HG02678 (cell line): ENCODE measurements around the gene DGKD.

Experiments used
- ATAC-seq: cut with Tn5 transposase; IDR thresholded peaks from one replicate; pipeline ENCODE4 v1.9.1; 2021; ENCODE audit warnings: mild to moderate bottlenecking, moderate library complexity; ENCODE audit not compliant: unreplicated experiment

DGKD gene

DNA sequence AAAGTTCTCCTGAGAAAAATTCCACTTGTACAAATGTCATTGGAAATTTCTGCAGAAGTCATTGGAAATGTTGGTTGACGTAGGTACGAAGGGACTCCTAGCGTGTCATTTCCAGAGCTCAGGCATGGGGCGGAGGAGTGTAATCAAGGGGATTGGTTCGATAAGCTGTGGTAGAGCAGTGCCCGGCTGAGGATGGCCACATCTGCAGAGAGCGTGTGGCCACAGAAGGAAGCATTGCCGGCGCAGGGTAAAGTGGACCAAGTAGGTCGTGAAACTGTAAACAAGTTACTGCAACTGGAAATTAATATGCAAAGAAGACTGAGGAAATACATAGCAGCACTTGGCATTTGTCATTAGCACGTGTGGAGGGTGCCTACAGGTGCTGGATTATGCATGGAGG, 101.8 kb downstream of the DGKD start:
- ATAC-seq, result no peak

GRCh38 chr2:233456934-233457333, 102.6 kb downstream of the DGKD start:
- ATAC-seq, result no peak

DNA sequence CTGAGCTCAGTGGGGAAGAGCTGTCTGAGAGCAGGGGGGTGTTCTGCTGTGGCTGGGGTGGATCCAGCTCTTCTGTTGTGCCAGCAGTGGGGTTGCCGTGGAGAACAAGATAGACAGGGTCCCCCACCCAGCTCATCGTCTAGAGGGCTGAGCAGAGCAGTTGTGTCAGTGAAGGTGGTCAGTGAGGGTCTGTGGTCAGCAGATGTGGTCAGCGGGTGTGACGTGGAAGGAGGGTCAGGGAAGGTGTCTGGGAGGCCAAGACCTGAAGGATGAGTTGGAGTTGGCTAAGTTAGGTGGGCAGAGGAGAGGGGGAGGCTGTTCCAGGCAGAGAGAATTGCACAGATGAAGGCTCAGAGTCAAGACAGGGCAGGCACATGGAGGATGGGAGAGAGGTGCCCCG, 103.1 kb downstream of the DGKD start:
- no peak for ATAC-seq

GRCh38 chr2:233458031-233458610, 103.8 kb downstream of the DGKD start:
- no peak for ATAC-seq

- no peak for ATAC-seq
Measured at GRCh38 chr2:233458826-233459225, 104.5 kb downstream of the DGKD start.

- ATAC-seq, result no peak
Measured at GRCh38 chr2:233459426-233459825, 105.1 kb downstream of the DGKD start.

- ATAC-seq, result no peak
Measured at GRCh38 chr2:233460726-233461441, 106.6 kb downstream of the DGKD start.

DNA sequence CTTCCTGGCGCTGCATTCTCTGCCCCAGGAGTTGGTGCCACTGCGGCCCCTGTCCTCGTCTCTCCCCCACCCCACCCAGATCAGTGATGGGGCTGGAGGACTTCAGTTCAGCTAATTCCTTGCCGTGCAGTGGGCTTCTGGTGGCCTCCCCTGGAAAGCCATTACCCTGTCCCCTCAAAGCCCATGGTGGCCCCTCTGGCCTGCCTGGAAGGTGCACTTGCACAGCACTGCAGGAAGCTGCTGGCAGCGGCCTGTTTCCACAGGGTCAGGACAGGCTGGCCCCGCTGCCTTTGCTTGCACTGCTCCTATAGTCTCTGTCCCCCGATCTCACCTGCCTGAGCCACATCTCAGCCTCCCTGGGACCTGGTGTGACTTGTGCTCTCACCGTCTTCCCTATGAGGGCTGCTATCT, 107.2 kb downstream of the DGKD start:
- ATAC-seq, result no peak

GRCh38 chr2:233462202-233462785, 108.0 kb downstream of the DGKD start:
- ATAC-seq, result no peak

DNA sequence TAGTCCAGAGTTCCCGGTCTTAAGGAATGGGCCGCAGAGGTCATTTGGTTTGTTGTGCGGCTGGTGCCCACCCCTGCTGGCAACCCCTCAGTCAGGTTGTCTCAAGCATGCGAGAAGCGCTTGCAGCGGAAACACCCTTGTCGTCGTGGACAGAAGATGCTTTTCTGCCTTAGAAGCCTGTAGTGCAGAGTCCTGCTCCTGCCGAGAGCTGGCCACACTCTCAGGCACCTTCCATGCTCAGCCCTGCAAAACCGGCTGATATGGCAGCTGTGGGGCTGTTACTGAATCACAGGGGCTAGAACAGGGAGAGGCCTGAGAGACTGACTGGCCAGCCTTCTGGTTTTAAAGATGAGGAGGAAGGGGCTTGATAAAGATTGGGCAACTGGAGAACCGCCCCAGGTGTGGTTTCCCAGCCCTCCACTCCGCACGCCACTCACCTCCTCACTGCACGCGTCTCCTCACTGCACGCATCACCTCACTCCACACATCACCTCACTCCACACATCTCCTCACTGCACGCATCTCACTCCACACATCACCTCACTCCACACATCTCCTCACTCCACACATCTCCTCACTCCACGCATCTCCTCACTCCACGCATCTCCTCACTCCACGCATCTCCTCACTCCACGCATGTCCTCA, 108.7 kb downstream of the DGKD start:
- ATAC-seq, result no peak

DNA sequence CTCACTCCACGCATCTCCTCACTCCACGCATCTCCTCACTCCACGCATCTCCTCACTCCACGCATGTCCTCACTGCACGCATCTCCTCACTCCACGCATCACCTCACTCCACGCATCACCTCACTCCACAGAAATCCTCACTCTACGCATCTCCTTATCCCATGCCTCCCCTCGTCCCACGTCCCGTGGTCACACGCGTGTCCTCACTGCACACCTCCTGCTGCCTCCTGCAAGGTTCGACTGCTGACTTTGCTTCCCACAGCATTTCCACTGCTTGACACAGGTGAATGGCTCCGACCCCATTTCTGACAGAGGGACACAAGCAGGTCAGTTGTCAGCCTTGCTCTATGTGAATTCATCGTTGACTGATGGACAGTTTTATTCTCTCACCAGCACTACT, 109.3 kb downstream of the DGKD start:
- ATAC-seq, result no peak

DNA sequence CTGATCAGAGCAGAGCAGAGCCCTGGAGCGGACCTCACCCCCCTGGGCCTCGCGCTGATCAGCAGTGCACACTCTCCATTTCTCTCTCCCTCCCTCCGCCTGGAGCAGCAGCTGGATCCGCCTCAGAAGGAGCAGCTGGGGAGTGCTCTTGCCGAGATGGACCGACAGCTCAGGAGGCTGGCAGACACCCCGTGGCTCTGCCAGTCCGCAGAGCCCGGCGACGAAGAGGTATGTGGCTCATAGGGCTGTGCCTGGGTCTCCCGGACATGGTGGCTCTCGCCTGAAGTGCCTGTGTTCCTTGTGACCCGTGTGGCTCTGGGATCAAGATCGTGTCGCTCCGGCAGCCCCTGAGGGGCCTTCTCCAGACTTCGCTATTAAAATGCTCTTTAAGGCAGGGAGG, 109.8 kb downstream of the DGKD start:
- ATAC-seq, result no peak

- ATAC-seq, result no peak
Measured at GRCh38 chr2:233464531-233465240, 110.4 kb downstream of the DGKD start.

DNA sequence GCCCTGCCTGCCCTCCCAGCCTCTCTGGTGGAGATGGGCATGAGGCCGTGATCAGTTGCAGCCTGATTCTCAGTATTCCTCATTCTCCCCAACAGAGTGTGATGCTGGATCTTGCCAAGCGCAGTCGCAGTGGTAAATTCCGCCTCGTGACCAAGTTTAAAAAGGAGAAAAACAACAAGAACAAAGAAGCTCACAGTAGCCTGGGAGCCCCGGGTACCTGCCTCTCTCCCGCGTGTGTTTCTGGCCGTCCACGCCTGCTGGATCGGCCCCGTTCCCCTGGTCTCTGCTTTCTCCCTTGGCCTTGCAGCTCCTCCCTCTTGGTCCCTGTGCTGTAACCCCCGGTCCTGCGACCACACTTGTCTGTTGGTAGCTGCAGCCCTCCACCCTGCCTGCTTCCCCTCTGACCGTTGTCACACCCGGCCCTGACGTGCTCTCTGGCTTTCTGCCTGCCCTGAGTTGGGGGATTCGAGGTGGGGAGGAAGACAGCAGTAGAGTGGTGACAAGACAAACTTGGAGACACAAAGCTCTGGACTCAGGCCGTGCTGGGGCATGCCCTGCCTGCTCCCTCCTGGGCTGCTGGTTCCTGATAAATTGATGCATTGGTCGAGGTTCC, 112.8 kb downstream of the DGKD start:
- ATAC-seq, result no peak

DNA sequence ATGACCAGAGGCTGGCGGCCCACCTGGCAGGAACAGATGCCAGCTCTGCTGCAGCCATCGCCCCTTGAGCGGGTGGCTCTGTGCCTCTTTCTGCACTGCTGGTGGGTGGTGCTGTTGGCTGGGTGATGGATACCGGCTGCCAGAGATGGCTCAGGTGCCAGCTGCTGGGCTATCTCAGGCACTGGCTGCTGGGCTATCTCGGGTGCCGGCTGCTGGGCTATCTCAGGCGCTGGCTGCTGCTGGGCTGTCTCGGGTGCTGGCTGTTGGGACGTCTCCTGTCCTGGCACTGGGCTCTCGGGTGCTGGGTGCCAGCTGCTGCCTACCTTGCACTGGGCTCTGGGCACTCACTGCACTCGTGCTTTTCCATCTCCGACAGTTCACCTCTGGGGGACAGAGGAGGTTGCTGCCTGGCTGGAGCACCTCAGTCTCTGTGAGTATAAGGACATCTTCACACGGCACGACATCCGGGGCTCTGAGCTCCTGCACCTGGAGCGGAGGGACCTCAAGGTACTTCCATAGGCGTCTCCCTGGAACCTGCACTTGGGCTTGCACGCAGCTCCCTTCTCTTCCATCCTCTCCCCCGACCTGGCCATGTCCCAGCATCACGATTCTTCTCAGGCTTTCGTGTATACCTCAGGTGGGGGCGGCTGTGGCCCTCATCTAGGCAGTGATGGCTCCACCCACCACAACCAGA, 113.9 kb downstream of the DGKD start:
- no peak for ATAC-seq

GRCh38 chr2:233468741-233469110, 114.4 kb downstream of the DGKD start:
- ATAC-seq, result no peak

- ATAC-seq, result no peak
Measured at GRCh38 chr2:233469261-233470010, 115.1 kb downstream of the DGKD start.

GRCh38 chr2:233470011-233470687, 115.9 kb downstream of the DGKD start:
- ATAC-seq, result no peak

DNA sequence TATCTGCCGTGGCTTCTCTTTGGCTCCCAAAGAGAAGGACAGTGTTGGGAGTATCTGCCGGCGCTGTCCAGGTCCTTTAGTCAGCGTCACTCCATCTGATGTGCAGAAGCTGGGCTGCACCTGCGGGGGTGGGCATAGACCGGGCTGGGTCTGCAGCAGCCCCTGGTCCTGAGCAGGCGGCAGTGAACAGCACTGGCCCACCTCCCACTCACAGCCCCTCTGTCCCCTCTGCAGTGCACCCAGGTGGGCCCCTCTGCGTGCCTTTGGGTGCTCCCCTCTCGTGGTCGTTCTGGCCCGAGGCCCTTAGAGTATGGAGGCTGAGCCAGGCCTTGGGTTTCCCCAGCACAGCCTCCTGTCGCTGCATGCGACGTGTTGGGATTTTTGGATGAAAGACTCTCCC, 116.5 kb downstream of the DGKD start:
- no peak for ATAC-seq
